IMR-90 (cell line): ENCODE measurements around the gene CCDC179. TPM values are rescaled to one million over a fixed set of nuclear protein-coding genes. Genes with fewer than 3 reads are reported as not detected.

Experiments
- ATAC-seq: fragments of 200-7000 bp; cut with Tn5 transposase; 2 replicates; pipeline ENCODE4 v1.9.1; 2020; ENCODE audit warnings: low read depth, mild to moderate bottlenecking, moderate library complexity
- BruUV-seq: library from RNA; stranded (reverse); fragments of 400-500 nt; replicated peaks from 2 replicates; lab custom pipeline; 2021; lab: Mats Ljungman, UMichigan
- CTCF ChIA-PET: fragments of 300-600 bp; formaldehyde crosslinking; extraction: SDS; loops from one replicate; lab custom pipeline; 2021; ENCODE audit warnings: antibody characterized with exemption; lab: Yijun Ruan, JAX
- POLR2A ChIA-PET: fragments of 300-600 bp; sonication (Branson Sonifier 250); formaldehyde crosslinking; loops from one replicate; lab custom pipeline; 2022; ENCODE audit warnings: antibody characterized with exemption; ENCODE audit not compliant: unreplicated experiment; lab: Charles Lee
- DNase-seq: peaks from one replicate; pipeline ENCODE4 v3.0.0; 2013
- H2AFZ ChIP-seq: replicated peaks from 2 replicates; pipeline ENCODE3; 2013; ENCODE audit warnings: low read length, mild to moderate bottlenecking; ENCODE audit not compliant: poor library complexity
- H2AK5ac ChIP-seq: 2 replicates; pipeline ENCODE4 v1.6.1; 2013; ENCODE audit warnings: low read depth, low read length, inconsistent platforms
- H2AK9ac ChIP-seq: replicated peaks from 2 replicates; pipeline ENCODE3; 2013; ENCODE audit warnings: mild to moderate bottlenecking, low read depth, low read length, moderate library complexity; ENCODE audit not compliant: poor library complexity
- H2BK120ac ChIP-seq: 2 replicates; pipeline ENCODE4 v1.6.1; 2013; ENCODE audit warnings: low read depth, low read length, inconsistent platforms
- H2BK15ac ChIP-seq: 3 replicates; pipeline ENCODE4 v1.6.1; 2013; ENCODE audit warnings: low read depth, low read length, inconsistent platforms
- H2BK20ac ChIP-seq: 2 replicates; pipeline ENCODE4 v1.6.1; 2013; ENCODE audit warnings: low read depth, mild to moderate bottlenecking, inconsistent platforms, low read length, moderate library complexity
- H2BK5ac ChIP-seq: 2 replicates; pipeline ENCODE4 v1.6.1; 2013; ENCODE audit warnings: mild to moderate bottlenecking, low read depth, low read length, inconsistent platforms; ENCODE audit not compliant: poor library complexity, severe bottlenecking
- H3K14ac ChIP-seq: replicated peaks from 2 replicates; pipeline ENCODE4 v1.6.1; 2013; ENCODE audit warnings: low read depth, low read length, inconsistent platforms
- H3K18ac ChIP-seq: 2 replicates; pipeline ENCODE4 v1.6.1; 2013; ENCODE audit warnings: low read depth, low read length, control low read depth
- H3K23ac ChIP-seq: 2 replicates; pipeline ENCODE4 v1.6.1; 2013; ENCODE audit warnings: low read depth, low read length, inconsistent platforms
- H3K27ac ChIP-seq: 2 replicates; pipeline ENCODE4 v1.5.1; 2013; ENCODE audit warnings: mild to moderate bottlenecking, control low read depth, low read length; ENCODE audit not compliant: insufficient read depth
- H3K27me3 ChIP-seq: 2 replicates; pipeline ENCODE4 v1.6.1; 2013; ENCODE audit warnings: low read length; ENCODE audit not compliant: control insufficient read depth, insufficient read depth
- H3K36me3 ChIP-seq: 2 replicates; pipeline ENCODE4 v1.6.1; 2013; ENCODE audit warnings: low read length, mixed read lengths; ENCODE audit not compliant: control insufficient read depth, insufficient read depth
- H3K4ac ChIP-seq: 2 replicates; pipeline ENCODE4 v1.6.1; 2013; ENCODE audit warnings: low read depth, low read length, inconsistent platforms
- H3K4me1 ChIP-seq: 2 replicates; pipeline ENCODE4 v1.6.1; 2013; ENCODE audit warnings: low read length, mixed read lengths; ENCODE audit not compliant: control insufficient read depth, insufficient read depth
- H3K4me2 ChIP-seq: 2 replicates; pipeline ENCODE4 v1.6.1; 2013; ENCODE audit warnings: low read depth, mild to moderate bottlenecking, control low read depth, low read length, moderate library complexity
- H3K4me3 ChIP-seq: 2 replicates; pipeline ENCODE4 v1.5.1; 2013; ENCODE audit warnings: low read depth, mild to moderate bottlenecking, control low read depth, low read length, moderate library complexity; ENCODE audit not compliant: insufficient read depth
- H3K56ac ChIP-seq: 2 replicates; pipeline ENCODE4 v1.6.1; 2013; ENCODE audit warnings: low read length, inconsistent platforms; ENCODE audit not compliant: insufficient read depth; ENCODE audit errors: extremely low read depth
- H3K79me1 ChIP-seq, 2 experiments: 2 replicates each; pipeline ENCODE4 v1.6.1; 2013; ENCODE audit warnings: low read length in 2 of 2, inconsistent platforms in 1 of 2, low read depth in 1 of 2
- H3K9ac ChIP-seq: 2 replicates; pipeline ENCODE4 v1.6.1; 2013; ENCODE audit warnings: low read depth, low read length, control low read depth
- H3K9me1 ChIP-seq: 2 replicates; pipeline ENCODE4 v1.6.1; 2013; ENCODE audit warnings: low read length, inconsistent platforms; ENCODE audit not compliant: insufficient read depth
- H3K9me3 ChIP-seq: 2 replicates; pipeline ENCODE4 v1.6.1; 2013; ENCODE audit warnings: low read length; ENCODE audit not compliant: control insufficient read depth, insufficient read depth
- H4K20me1 ChIP-seq: 2 replicates; pipeline ENCODE4 v1.6.1; 2013; ENCODE audit warnings: low read length, inconsistent platforms; ENCODE audit not compliant: insufficient read depth
- H4K5ac ChIP-seq: 2 replicates; pipeline ENCODE4 v1.6.1; 2013; ENCODE audit warnings: mild to moderate bottlenecking, low read depth, low read length, control low read depth
- H4K8ac ChIP-seq, 2 experiments: 2 replicates each; pipeline ENCODE4 v1.6.1; 2013; ENCODE audit warnings: low read depth in 2 of 2, low read length in 2 of 2, control low read depth in 1 of 2, inconsistent platforms in 1 of 2
- H4K91ac ChIP-seq: 2 replicates; pipeline ENCODE4 v1.6.1; 2013; ENCODE audit warnings: low read depth, low read length, inconsistent platforms; ENCODE audit not compliant: insufficient read depth
- CEBPB ChIP-seq: IDR thresholded peaks from 2 replicates; pipeline ENCODE4 v1.6.1; 2012; ENCODE audit warnings: low read depth, low read length, improper control_type of control experiment
- CHD1 ChIP-seq: IDR thresholded peaks from 2 replicates; pipeline ENCODE4 v1.6.1; 2012; ENCODE audit warnings: low read depth, low read length, improper control_type of control experiment
- FOS ChIP-seq: fragments of 150-350 bp; IDR thresholded peaks from 2 replicates; pipeline ENCODE4 v1.6.1; 2016; ENCODE audit warnings: low read depth, low read length
- MXI1 ChIP-seq: IDR thresholded peaks from 2 replicates; pipeline ENCODE4 v1.6.1; 2012; ENCODE audit warnings: low read depth, mild to moderate bottlenecking, low read length, moderate library complexity, borderline replicate concordance
- NFE2L2 ChIP-seq: fragments of 150-350 bp; IDR thresholded peaks from 2 replicates; pipeline ENCODE4 v1.6.1; 2016; ENCODE audit warnings: low read depth, mild to moderate bottlenecking, low read length
- RCOR1 ChIP-seq: IDR thresholded peaks from 2 replicates; pipeline ENCODE4 v1.6.1; 2012; ENCODE audit warnings: mild to moderate bottlenecking, low read length, improper control_type of control experiment; ENCODE audit not compliant: insufficient replicate concordance
- RFX5 ChIP-seq: IDR thresholded peaks from 2 replicates; pipeline ENCODE4 v1.8.0; 2012; ENCODE audit warnings: low read depth, mild to moderate bottlenecking, low read length, moderate library complexity
- SMC3 ChIP-seq: fragments of 150-350 bp; IDR thresholded peaks from 2 replicates; pipeline ENCODE4 v1.6.1; 2016; ENCODE audit warnings: low read depth, mild to moderate bottlenecking, antibody characterized with exemption, low read length, moderate library complexity
- WGBS, 2 experiments: methylation state at CpG; one replicate each; pipeline versions ENCODE4 v1.1.5 to v1.1.7; 2013; ENCODE audit warnings: missing lambda C conversion rate in 2 of 2; ENCODE audit not compliant: insufficient read length in 1 of 2; ENCODE audit errors: extremely low coverage in 2 of 2; 5-methylcytosine and 5-hydroxymethylcytosine counted together
- dilution Hi-C: fragments of 300-500 bp; cut with HindIII; formaldehyde crosslinking; loops from one replicate; pipeline ENCODE4 v1.14.3; 2018; ENCODE audit warnings: low sequenced_read_pairs; ENCODE audit not compliant: unreplicated experiment
- in situ Hi-C: fragments of 300-500 bp; cut with MboI; formaldehyde crosslinking; loops from 3 replicates; pipeline ENCODE4 v1.14.3; 2019; ENCODE audit warnings: low sequenced_read_pairs, inconsistent platforms, mixed read lengths
- intact Hi-C: fragments of 100-400 bp; cut with micrococcal nuclease; formaldehyde crosslinking; loops from 2 replicates; pipeline ENCODE4 v1.10.0; 2022
- polyA plus RNA-seq, 3 experiments: library from polyadenylated mRNA; depleted of rRNA; stranded (reverse); fragments of >200 nt; gene quantifications; 2 replicates each; pipeline ENCODE4 v1.2.3, GENCODE V29; 2012; ENCODE audit warnings: low replicate concordance in 1 of 3
- total RNA-seq: library from RNA; depleted of rRNA; stranded (reverse); fragments of >200 nt; gene quantifications from 2 replicates; pipeline ENCODE4 v1.2.3, GENCODE V29; 2012
- TF ChIP-seq, protein P1 (sequence below): conservative IDR thresholded peaks from 2 replicates; pipeline ENCODE4 v1.5.1; 2012; ENCODE audit warnings: mild to moderate bottlenecking, low read depth, low read length, improper control_type of control experiment
- TF ChIP-seq, protein P2 (sequence below): fragments of 150-350 bp; IDR thresholded peaks from 2 replicates; pipeline ENCODE4 v1.6.1; 2017; ENCODE audit warnings: mild to moderate bottlenecking, antibody characterized with exemption, low read length, low read depth

The CCDC179 gene
- total and polyA plus RNA-seq, 2 of the 4 experiments (the other 2 are of a cell fraction) = not detected

DNA sequence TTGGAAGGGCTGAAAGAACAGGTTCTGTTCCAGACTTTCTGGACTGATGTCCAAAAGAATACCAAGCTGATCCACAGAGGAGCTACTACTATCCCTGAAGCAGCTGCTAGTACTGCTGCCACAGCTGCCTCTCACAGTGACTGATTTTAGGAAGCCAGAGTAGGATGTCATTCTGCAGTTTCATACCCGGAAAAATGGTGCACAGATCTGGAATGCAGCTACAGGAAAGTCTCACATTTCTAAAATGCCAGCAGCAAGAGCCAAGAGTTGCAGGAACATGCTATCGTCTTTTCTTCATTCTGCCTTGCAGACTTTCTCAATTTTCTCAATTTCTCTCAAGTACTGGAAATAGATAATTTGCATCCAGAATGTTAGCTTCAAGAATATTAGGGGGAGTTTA lies 19.4 kb upstream of the CCDC179 start:
- H3K14ac ChIP-seq = 0 out of 2 replicates have a peak overlapping the region, but pooled peaks have one; percentile 8
- H4K8ac ChIP-seq = peak overlapping the region in 1 of 2 experiments; percentile 58; a peak in 1 of 4 replicates
- H3K4me3 ChIP-seq = no peak overlapping the region
- peak overlapping the region; percentile 16 for H2AFZ ChIP-seq
- H3K56ac ChIP-seq = peak overlapping the region; percentile 62; the same call in 1 of the 2 replicates
- H2AK5ac ChIP-seq = no peak overlapping the region; the same call in 1 of the 2 replicates
- H3K27ac ChIP-seq = no peak overlapping the region
- H3K4ac ChIP-seq = peak overlapping the region; percentile 22; the same call in 1 of the 2 replicates
- CTCF ChIA-PET = interaction anchor here (1.1 kb wide), 1 partner anchor 8 kb away, joined by 3 read pairs; no protein-coding TSS in a partner anchor
- H3K9me1 ChIP-seq = no peaks in the 10 kb centered on the region
- peaks cover 4% of the 10 kb centered on the region for H3K4me1 ChIP-seq
- H2BK5ac ChIP-seq = peak overlapping the region; percentile 25
- no peaks in the 10 kb centered on the region for H3K36me3 ChIP-seq
- 0 out of 2 replicates have a peak overlapping the region, but pooled peaks have one; percentile 7 for H3K23ac ChIP-seq
- H3K9ac ChIP-seq = no peak overlapping the region
- H2BK20ac ChIP-seq = peak overlapping the region; percentile 55
- TF ChIP-seq RFX5 = no peak
- no peak for TF ChIP-seq RCOR1
- TF ChIP-seq, protein P1, sequence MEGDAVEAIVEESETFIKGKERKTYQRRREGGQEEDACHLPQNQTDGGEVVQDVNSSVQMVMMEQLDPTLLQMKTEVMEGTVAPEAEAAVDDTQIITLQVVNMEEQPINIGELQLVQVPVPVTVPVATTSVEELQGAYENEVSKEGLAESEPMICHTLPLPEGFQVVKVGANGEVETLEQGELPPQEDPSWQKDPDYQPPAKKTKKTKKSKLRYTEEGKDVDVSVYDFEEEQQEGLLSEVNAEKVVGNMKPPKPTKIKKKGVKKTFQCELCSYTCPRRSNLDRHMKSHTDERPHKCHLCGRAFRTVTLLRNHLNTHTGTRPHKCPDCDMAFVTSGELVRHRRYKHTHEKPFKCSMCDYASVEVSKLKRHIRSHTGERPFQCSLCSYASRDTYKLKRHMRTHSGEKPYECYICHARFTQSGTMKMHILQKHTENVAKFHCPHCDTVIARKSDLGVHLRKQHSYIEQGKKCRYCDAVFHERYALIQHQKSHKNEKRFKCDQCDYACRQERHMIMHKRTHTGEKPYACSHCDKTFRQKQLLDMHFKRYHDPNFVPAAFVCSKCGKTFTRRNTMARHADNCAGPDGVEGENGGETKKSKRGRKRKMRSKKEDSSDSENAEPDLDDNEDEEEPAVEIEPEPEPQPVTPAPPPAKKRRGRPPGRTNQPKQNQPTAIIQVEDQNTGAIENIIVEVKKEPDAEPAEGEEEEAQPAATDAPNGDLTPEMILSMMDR = no peak
- TF ChIP-seq MXI1 = no peak
- TF ChIP-seq, protein P2, sequence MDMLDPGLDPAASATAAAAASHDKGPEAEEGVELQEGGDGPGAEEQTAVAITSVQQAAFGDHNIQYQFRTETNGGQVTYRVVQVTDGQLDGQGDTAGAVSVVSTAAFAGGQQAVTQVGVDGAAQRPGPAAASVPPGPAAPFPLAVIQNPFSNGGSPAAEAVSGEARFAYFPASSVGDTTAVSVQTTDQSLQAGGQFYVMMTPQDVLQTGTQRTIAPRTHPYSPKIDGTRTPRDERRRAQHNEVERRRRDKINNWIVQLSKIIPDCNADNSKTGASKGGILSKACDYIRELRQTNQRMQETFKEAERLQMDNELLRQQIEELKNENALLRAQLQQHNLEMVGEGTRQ = no peak
- TF ChIP-seq FOS = no peak
- no peak for TF ChIP-seq NFE2L2
- TF ChIP-seq CHD1 = no peak
- TF ChIP-seq CEBPB = no peak
- no peak for TF ChIP-seq SMC3
- H3K4me2 ChIP-seq = no peak overlapping the region
- H3K27me3 ChIP-seq = no peaks in the 10 kb centered on the region
- no CpG with 5 or more reads among the region's 2 CpGs for WGBS, 2 experiments
- dilution Hi-C loops (no loop called here), in situ Hi-C loops (loop anchor here (25.0 kb wide), 1 partner anchor 1508 kb away; no protein-coding TSS in a partner anchor), intact Hi-C loops (loop anchor here (5.0 to 10.0 kb wide), 7 partner anchors 233 to 1615 kb away; partner anchors contain the start of gene LUZP2)
- no peaks in the 10 kb centered on the region for H3K79me1 ChIP-seq
- DNase-seq (peak; percentile 40), ATAC-seq (peak; percentile 78)
- peak overlapping the region; percentile 74; the same call in 1 of the 2 replicates for H4K91ac ChIP-seq
- H4K20me1 ChIP-seq = no peaks in the 10 kb centered on the region
- H2BK15ac ChIP-seq = no peak overlapping the region; the same call in 2 of the 3 replicates
- H2BK120ac ChIP-seq = peak overlapping the region; percentile 62
- POLR2A ChIA-PET = no interaction called here
- peak overlapping the region; percentile 26; the same call in 1 of the 2 replicates for H3K18ac ChIP-seq
- no peaks in the 10 kb centered on the region for H3K9me3 ChIP-seq
- no peak overlapping the region for H4K5ac ChIP-seq
- no TSS peak for BruUV-seq
- H2AK9ac ChIP-seq = no peak overlapping the region
